Right atrium auricular region (tissue), 2 donors: ENCODE measurements around the gene TOMM22. TPM values are rescaled to one million over a fixed set of nuclear protein-coding genes. Genes with fewer than 3 reads are reported as not detected.

Experiments
- DNase-seq: peaks from one replicate; pipeline ENCODE4 v3.0.0-alpha.2; 2019; ENCODE audit warnings: low spot score
- H3K27ac ChIP-seq, 2 donors: fragments of 200-600 bp; sonication (generic); 1 replicate in 1 of 2; 2 replicates in 1 of 2; pipeline ENCODE4 v1.5.1; 2016 to 2019
- H3K27me3 ChIP-seq, 2 donors: fragments of 200-600 bp; sonication (generic); one replicate each; pipeline versions ENCODE4 v1.5.1 to v1.6.0; 2017 to 2019
- H3K36me3 ChIP-seq: fragments of 200-600 bp; sonication (generic); one replicate; pipeline ENCODE4 v1.5.1; 2016
- H3K4me1 ChIP-seq, 2 donors: fragments of 200-600 bp; sonication (generic); one replicate each; pipeline versions ENCODE4 v1.5.1 to v1.6.0; 2017 to 2019
- H3K4me3 ChIP-seq, 2 donors: fragments of 200-600 bp; sonication (generic); 1 replicate in 1 of 2; 2 replicates in 1 of 2; pipeline ENCODE4 v1.5.1; 2017 to 2019; ENCODE audit warnings: mild to moderate bottlenecking in 1 of 2, moderate library complexity in 1 of 2
- H3K9me3 ChIP-seq, 2 donors: fragments of 200-600 bp; sonication (generic); one replicate each; pipeline ENCODE4 v1.5.1; 2019
- total RNA-seq, 2 donors: library from RNA; depleted of rRNA; stranded (reverse); fragments of >200 nt; gene quantifications; one replicate each; pipeline ENCODE4 v1.1.0, GENCODE V29; 2016
- TF ChIP-seq, protein P1 (sequence below), 2 donors: fragments of 200-600 bp; sonication (generic); IDR thresholded peaks; one replicate each; pipeline ENCODE4 v1.5.1; 2019; ENCODE audit warnings: antibody characterized with exemption in 2 of 2

TOMM22 gene
- total RNA-seq, 2 donors from 2014 or later, result 36.9 to 42.5 TPM

DNA sequence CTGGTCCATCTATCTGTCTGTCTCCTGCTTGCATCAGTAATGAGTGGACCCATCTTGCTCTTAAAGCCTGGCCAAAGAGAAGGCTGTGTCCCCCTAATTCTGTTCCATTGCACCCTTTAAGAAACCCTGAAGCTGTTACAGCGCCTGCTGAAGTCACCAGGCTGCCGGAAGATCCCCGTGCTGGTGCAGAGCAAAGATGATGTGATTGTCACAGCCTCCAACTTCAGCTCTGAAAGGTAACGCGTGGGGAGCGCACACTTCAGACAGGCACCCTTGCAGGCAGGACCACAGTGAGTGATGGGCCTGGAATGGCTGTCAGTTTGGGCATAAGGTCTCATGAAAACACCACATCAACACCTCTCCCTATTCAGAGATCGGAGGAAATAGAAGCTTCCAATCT is 42.4 kb downstream of the TOMM22 start:
- H3K9me3 ChIP-seq, result no peaks in the 10 kb centered on the region
- H3K36me3 ChIP-seq, result peaks cover 88% of the 10 kb centered on the region
- TF ChIP-seq, protein P1, sequence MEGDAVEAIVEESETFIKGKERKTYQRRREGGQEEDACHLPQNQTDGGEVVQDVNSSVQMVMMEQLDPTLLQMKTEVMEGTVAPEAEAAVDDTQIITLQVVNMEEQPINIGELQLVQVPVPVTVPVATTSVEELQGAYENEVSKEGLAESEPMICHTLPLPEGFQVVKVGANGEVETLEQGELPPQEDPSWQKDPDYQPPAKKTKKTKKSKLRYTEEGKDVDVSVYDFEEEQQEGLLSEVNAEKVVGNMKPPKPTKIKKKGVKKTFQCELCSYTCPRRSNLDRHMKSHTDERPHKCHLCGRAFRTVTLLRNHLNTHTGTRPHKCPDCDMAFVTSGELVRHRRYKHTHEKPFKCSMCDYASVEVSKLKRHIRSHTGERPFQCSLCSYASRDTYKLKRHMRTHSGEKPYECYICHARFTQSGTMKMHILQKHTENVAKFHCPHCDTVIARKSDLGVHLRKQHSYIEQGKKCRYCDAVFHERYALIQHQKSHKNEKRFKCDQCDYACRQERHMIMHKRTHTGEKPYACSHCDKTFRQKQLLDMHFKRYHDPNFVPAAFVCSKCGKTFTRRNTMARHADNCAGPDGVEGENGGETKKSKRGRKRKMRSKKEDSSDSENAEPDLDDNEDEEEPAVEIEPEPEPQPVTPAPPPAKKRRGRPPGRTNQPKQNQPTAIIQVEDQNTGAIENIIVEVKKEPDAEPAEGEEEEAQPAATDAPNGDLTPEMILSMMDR (IDR thresholded peaks at IDR 0.05), result no peak
- H3K27me3 ChIP-seq, result no peaks in the 10 kb centered on the region
- no peak for DNase-seq
- H3K4me3 ChIP-seq, result no peak overlapping the region
- no peak overlapping the region for H3K27ac ChIP-seq
- no peaks in the 10 kb centered on the region for H3K4me1 ChIP-seq

GRCh38 chr22:38724926-38725571 is 43.3 kb downstream of the TOMM22 start:
- no peaks in the 10 kb centered on the region for H3K27me3 ChIP-seq
- TF ChIP-seq, protein P1 (IDR thresholded peaks at IDR 0.05), result peak in 1 of 2 donors; percentile 31

GRCh38 chr22:38725900-38726655 is 44.3 kb downstream of the TOMM22 start:
- TF ChIP-seq, protein P1 (IDR thresholded peaks at IDR 0.05), result no peak
- peaks cover 97% of the 10 kb centered on the region for H3K36me3 ChIP-seq
- H3K9me3 ChIP-seq, result no peaks in the 10 kb centered on the region

More at GRCh38 chr22:38724926-38725571, 43.3 kb downstream of the TOMM22 start:
- no peak overlapping the region for H3K27ac ChIP-seq
- DNase-seq, result no peak
- no peaks in the 10 kb centered on the region for H3K9me3 ChIP-seq
- no peak overlapping the region for H3K4me3 ChIP-seq
- no peaks in the 10 kb centered on the region for H3K4me1 ChIP-seq
- H3K36me3 ChIP-seq, result peaks cover 97% of the 10 kb centered on the region

DNA sequence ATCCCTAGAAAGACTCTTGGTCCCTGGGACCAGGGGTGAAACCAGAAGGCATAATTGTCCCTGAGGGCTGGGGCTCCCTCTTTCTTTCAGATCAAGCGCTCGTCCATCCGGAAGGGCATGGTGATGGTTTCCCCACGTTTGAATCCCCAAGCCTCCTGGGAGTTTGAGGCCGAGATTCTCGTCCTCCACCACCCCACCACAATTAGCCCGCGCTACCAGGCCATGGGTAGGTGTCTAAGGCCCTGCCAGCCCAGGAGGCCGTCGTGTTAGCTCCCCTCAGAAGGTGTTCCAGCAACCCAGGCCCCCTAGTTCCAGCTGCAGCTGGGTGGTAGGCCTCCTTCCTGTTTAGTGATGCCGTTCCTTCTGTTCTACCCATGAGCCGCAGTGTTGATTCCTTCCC is 45.4 kb downstream of the TOMM22 start:
- peaks cover 0 to 6% of the 10 kb centered on the region in 2 donors for H3K4me1 ChIP-seq
- no peak for DNase-seq
- TF ChIP-seq, protein P1 (IDR thresholded peaks at IDR 0.05), result no peak
- H3K4me3 ChIP-seq, result no peak overlapping the region
- no peaks in the 10 kb centered on the region for H3K9me3 ChIP-seq
- no peak overlapping the region for H3K27ac ChIP-seq
- peaks cover 97% of the 10 kb centered on the region for H3K36me3 ChIP-seq
- H3K27me3 ChIP-seq, result no peaks in the 10 kb centered on the region

More at GRCh38 chr22:38725900-38726655, 44.3 kb downstream of the TOMM22 start:
- no peaks in the 10 kb centered on the region for H3K27me3 ChIP-seq
- no peak for DNase-seq
- no peak overlapping the region for H3K27ac ChIP-seq
- H3K4me3 ChIP-seq, result no peak overlapping the region
- H3K4me1 ChIP-seq, result no peaks in the 10 kb centered on the region

- Histone ChIP-seq H3K4me3 (no peak overlapping the region), H3K27me3 (no peaks in the 10 kb centered on the region), H3K4me1 (peaks cover 0 to 12% of the 10 kb centered on the region in 2 donors), H3K9me3 (no peaks in the 10 kb centered on the region), H3K36me3 (peaks cover 90% of the 10 kb centered on the region), H3K27ac (no peak overlapping the region)
- TF ChIP-seq, protein P1 (IDR thresholded peaks at IDR 0.05), result no peak
- no peak for DNase-seq
Observed at GRCh38 chr22:38727530-38728451, 46.0 kb downstream of the TOMM22 start.
